Activated CD8-positive, alpha-beta memory T cell treated with anti-CD3 and anti-CD28 coated beads for 48 hours (primary cell): ENCODE data around the gene CSNK2A1.
"Not testable (repeated sequence)": the region's sequence is repeated elsewhere in the genome, so short reads cannot be mapped to it uniquely, and the experiment has no call there.

Experiments
- DNase-seq, 3 experiments: peaks; one replicate each; pipeline ENCODE4 v3.0.0-alpha.2; 2020; ENCODE audit warnings: low read depth in 2 of 3, low spot score in 2 of 3

The CSNK2A1 gene

DNA sequence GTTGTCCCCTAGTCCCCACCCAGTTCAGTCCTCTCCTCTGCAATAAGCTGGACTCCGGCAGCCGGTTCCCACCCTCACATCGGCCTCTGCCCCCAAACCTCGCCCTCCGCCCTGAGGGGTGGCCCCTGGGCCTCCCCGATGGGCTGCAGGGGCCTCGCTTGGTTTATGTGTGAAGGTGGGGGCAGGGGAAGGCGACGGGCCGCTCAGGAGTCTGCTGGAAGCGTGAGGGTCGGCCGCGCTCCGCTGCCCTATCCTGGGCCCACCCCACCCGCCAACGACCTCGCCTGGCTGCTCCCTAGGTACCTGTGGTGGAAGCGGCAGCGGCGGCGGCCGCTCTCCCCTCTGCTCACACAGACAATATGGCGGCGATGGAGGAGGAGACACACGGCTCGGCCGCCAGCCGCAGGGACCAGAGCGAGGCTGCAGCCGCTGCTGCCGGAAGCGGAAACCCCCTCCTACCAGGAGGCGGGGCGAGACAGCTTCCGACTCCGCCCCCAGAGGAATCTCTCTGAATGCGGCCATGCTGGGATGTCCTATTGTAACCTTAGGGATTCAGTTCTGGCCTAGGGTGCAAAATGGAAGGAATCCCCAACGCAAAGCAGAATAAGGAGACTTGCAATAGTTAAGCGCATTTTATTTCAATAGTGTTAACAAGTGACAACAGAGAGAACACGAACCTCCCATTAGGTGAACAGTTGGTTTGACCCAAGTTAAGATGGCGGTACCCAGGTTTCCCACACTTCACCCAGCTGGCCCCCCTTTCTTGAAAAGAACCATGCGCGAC, at the start of gene CSNK2A1:
TSS of gene CSNK2A1 (minus strand) at position 422 of the 784 bp plus-strand sequence. CDS start 35,239 bp downstream, outside the sequence.
- DNase-seq: peak; percentile 82 to 85 (median 84)

DNA sequence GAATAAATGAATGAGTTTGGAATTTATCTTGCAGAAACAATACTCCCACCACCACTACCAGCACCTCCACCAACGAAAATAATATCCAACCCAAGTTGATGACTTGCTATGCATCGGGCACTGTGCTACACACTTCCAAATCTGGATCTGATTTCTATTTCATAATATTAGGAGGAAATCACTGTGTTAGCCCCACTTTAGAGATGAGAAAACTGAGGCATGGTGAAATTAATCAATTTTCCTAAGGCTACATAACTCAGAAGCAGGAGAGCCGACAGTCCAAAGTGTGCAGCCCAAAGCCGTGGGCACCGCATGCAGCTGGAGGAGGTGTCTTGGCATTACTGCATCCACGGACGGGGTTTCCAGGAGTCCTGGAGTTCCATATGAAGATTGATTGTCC, 48.9 kb upstream of the CSNK2A1 start:
- no peak for DNase-seq

DNA sequence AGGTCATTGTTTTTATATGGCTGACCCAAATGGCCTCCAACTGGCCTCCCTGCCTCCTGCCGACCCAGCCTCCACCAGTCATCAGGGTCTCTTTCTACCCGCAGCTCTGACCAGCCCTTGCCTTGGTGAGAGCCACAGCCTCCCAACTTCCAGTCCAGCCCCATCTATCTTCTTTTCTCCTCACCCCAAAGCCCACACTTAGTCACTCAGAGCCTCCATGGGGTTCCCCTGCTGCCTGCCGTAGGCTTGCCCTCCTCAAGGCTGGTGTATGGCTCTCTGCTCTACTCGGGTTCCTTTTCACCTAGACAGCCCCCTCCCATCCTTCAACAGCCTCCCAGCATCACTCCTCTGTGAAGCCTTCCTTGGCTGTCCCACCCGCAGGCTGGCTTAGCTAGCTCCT, 48.4 kb upstream of the CSNK2A1 start:
- no peak for DNase-seq

DNA sequence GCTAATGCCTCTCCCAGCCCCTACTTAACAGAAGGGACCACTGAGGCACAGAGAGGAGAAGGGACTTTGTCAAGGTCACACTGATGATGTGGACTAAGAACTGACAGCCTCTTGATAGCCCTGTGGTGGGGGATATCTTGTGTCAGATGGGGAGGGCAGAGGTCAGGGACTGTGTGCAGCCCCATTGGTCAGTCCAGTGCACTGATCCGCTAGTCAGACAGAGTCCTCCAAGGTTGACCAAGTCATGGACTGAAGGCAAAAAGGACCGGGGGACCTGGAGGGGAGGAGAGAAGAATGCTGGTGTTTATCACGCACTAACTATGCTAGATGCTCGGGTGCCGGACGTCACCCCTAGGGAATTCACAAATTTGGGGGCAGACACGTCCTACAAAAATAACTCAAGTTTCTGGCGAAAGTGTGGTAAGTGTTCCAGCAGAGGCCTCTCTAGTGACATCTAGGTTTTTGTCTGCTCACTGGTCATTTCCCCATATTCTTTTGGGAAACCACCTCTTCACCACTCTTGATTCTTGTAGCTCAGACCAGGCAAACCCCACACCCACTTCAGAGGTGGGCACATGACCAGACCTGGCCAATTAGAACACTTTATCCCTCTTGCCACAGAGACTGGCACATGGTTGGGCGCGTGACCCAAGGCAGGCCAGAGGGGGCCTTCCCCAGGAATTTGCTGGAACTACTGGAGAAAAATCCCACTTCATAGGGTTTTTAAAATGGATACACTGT, 45.5 kb upstream of the CSNK2A1 start:
- DNase-seq: no peak

DNA sequence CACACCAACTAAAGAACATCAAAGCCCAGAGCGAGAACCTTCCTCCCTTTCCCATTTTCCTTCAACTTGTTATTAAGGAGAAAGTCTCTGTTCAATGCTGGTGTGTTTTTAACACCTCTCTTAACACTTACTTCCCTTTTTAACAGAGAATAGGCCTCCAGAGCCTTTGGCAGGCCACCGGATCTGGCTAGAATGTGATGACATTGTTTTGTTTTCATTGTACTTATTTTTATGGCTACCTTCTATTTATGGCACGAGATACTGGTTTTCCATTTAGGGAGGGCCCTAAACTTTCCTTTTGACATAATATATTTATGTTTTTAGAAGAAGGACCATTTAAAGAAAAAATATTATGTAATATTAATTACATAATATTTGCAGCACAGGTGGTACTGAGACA, 44.9 kb upstream of the CSNK2A1 start:
- DNase-seq: no peak

DNA sequence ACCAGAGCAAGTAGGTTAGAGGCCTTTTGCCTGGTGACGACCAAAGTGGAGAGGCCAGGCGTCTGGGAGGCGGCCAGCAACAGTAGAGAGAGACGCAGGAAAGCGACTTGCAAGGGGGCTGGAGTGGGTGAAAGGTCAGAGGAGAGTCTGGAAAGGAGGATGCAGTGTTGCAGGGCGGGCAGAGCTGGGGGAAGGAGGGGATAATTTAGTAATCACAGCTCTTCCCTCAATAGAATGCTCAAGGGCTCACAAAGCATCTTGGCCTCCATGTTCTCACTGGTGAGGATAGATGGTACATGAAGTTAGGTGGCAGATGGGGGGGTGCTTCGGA, 41.3 kb upstream of the CSNK2A1 start:
- DNase-seq: no peak

DNA sequence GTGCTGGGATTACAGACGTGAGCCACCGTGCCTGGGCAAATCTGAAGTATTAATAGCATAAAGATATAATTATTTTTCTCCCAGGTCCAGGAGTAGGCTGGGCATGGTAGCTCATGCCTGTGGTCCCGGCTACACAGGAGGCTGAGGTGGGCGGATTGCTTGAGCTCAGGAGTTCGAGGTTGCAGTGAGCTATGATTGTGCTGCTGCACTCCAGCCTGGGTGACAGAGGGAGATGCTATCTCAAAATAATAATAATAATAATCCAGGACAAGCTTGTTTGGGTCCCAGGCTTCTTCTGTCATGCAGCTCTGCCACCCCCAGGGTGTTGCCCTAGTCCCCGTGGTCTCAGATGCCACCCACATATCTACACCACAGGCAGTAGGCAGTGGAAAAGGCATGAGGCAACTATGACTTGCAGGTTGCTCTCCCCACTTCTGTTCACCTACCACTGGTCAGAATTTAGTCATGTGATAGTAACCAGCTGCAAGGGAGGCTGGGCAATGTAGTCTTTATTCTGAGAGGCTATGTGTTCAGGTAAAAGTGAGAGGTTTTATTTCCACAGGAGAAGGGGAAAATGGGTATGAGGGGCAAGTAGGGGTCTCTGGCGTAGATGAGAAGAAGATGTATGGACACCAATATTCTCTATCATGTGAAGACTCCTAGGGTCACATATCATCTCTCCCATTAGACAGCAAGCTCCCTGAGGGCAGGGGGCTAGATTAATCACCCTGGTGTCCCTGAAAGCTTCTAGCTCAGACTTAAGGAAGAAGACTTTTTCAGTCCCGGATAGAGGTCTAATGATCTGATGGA, 40.8 kb upstream of the CSNK2A1 start:
- no peak for DNase-seq

DNA sequence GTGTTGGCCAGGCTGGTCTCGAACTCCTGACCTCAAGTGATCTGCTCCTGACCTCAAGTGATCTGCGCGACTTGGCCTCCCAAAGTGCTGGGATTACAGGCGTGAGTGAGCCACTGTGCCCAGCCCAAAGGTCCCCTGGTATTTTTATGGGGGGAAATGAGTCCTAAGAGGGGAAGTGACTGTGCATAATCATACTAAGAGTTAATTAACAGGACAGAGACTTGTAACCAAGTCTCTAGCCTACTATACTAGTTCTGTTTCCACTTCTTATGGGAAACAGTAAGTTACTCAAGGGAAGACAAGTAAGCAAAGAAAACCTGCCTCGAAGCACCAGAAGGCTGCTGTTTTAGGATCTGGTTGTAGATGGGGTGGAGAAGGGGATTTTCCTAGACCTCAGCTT, 38.6 kb upstream of the CSNK2A1 start:
- DNase-seq: no peak

DNA sequence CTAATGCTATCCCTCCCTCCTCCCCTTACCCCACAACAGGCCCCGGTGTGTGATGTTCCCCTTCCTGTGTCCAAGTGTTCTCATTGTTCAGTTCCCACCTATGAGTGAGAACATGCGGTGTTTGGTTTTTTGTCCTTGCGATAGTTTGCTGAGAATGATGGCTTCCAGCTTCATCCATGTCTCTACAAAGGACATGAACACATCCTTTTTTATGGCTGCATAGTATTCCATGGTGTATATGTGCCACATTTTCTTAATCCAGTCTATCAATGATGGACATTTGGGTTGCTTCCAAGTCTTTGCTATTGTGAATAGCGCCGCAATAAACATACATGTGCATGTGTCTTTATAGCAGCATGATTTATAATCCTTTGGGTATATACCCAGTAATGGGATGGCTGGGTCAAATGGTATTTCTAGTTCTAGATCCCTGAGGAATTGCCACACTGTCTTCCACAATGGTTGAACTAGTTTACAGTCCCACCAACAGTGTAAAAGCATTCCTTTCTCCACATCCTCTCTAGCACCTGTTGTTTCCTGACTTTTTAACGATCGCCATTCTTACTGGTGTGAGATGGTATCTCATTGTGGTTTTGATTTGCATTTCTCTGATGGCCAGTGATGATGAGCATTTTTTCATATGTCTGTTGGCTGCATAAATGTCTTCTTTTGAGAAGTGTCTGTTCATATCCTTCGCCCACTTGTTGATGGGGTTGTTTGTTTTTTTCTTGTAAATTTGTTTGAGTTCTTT, 35.5 kb upstream of the CSNK2A1 start:
- not testable (repeated sequence) for DNase-seq

DNA sequence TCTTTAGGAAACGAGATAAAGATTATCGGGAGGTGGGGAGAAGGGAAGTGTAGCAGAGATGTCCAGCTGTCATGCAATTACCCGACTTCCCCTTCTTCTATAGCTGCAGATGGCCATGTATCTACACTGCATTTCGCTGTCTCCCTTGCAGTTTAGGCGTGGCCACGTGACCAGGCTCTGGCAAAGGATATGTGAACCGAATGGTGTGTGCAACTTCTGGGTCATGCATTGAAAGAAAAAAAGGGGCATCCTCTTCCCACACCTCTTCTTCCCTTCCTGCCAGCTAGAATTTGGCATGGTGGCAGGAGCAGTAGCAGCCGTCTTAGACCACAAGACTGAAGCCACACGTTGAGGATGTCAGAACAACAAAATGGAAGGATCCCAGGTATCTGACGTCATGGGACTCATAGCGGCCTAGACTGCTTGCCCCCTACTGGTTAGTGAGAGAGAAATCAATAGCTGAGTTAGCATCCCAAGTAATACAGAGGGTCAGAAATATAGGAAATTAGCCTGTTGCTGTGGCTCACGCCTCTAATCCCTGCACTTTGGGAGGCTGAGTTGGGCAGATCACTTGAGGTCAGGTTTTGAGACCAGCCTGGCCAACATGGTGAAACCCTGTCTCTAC, 33.7 kb upstream of the CSNK2A1 start:
- no peak for DNase-seq

DNA sequence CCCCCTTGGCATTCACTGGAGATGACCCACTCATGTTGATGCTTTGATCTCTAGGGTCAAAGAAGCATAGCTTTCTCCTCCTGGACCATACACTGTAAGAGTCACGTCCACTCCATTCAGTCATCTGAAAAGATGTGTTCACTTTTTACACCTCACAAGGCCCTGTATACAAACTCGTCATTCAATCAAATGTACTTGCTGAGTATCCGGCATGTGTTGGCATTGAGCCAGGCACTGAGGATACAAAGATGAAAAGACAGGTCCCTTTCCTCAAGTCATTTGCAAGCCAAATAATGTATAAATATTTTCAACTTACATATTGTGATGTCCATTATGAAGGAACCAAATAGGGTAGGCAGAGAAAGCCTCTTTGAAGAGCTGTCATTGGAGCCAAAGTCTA, 32.6 kb upstream of the CSNK2A1 start:
- no peak for DNase-seq

DNA sequence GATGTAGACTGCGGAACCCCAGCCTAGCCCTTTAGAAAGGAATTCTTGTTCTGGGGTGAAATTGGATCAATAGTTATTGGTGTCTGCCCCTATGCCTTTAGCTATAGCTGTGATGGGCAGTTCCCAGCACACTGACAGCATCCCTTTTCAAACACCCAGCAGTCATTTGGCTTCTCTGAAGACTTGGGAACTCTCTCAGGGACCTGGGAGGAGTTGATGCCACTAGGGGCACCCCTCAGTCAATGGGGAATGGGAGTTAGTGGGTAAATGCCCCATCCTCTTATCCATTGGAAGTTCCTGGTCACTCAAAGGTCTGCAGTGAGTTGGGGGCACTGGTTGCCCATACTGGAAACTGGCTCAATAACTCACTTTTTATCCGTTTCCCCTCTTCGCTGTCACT, 31.6 kb upstream of the CSNK2A1 start:
- no peak for DNase-seq

DNA sequence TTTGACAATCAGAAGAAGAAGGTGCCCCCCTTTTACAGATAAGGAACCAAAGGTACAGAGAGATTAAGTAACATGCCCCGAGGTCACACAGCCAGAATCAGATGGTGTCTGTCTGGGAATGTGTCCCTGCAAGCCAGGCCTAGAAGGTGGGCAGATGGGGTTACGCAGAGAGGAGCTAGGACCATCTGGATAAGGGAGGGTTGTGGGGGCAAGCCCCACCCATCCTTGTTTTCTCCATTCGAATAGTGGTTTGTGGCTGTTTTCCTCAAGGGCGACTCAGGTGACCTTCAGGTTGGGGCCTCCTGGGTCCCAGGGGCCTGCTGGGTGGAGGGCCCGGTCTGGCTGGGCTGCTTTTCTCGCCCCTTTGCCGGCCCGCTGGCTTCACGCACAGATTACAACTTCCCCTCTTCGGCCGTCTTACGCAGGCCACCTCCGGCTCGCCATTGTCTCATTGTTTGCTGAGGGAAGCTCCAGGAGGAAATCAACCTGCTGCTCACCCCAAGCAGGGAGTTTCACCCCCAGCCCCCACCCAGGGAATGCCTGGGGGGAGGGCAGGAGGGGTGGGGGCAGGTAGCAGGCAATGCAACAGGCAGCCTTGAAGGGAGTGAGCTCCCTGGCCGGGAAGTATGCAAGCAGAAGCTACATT, 30.8 kb upstream of the CSNK2A1 start:
- DNase-seq: no peak

DNA sequence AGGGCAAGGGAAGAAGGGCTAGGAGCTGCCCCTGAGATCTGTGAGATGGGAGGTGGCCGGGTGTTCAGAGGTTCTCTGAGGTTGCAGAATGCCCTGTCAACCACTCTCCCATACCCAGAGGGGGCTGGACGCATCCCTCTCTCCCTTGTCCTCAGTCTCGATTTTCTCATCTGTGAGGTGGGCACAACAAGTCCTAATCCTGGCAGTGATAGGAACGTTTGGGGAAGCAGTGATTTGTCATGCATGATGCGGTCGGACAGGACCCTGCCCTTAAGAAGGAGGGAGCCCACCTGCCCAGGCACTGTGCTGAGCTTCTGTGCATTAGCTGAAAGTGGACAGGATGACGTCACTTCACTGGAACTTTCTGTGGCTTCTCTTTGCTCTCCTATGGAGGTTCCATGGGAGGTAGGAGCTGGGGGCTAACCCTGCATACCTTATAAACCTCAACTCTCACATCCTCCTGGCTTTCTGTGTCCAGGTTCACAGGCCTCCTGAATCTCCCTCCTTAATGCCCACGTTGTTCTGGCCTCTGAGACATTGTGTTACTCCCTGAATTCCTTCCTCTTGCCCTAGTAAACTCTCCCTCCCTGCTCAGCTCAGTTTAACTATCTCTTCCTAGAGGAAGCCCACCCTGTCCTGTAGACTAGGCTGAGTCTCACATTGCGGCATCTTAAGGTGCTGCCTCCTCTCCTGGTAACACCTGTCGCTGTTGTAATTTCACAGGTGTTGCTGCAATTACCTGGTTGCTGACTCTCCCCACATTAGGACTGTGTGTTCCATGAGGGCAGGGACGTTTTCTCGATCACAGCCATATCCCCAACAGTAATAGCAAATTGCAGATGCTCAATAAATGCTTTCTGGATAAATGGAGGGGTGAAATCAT, 30.1 kb upstream of the CSNK2A1 start:
- no peak for DNase-seq

DNA sequence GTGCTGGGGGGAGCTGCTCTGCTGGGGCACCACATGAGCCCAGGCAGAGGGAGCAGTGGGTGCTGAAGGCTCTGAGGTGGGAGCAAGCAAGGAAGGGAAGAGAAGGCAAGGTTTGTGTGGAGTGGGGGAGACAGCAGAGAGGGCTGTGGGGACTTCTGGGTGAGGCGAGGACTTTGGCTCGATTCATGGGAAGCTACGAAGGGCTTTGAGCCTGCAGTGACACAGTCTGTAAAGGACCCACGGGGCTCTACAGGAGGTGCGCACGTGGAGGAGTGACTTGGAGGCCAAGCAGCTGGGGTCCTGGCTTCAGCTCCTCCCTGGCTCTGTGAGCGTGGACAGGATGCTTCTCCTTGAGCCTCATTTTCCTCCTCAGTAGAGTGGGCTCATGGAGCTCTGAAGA, 29.1 kb upstream of the CSNK2A1 start:
- no peak for DNase-seq

DNA sequence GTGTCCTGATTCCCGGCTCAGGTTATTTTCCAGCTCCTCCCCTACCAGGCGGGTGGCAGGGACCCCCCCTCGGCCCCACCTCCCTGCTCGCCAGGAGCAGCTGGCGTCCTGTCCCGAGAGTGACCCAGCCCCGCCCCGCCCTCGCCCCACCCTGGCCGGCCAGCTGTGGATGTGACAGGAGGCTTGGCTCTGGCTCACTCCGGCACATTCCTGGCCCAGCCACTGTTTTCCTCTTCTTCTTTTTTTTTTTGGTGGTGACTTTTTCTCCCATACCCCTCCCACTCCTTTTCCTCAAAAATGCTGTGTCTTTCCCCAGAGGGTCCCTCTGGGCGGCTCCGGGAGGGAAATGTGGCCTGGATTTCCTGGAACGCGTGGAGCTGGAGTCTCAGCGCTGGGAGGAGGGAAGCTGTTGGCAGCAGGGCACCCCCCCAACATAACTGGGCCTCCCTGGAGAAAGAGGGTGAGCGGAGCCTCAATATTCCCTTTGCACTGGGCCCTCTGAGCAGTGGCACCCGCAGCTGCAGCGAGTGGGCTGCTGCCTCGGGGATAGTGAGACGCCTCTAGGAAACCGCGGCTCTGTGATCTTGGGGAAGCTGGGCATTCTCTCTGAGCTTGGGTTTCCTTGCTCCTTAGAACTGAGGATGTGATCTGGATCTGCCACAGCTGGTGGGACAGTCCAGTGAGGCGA, 28.3 kb upstream of the CSNK2A1 start:
- no peak for DNase-seq

DNA sequence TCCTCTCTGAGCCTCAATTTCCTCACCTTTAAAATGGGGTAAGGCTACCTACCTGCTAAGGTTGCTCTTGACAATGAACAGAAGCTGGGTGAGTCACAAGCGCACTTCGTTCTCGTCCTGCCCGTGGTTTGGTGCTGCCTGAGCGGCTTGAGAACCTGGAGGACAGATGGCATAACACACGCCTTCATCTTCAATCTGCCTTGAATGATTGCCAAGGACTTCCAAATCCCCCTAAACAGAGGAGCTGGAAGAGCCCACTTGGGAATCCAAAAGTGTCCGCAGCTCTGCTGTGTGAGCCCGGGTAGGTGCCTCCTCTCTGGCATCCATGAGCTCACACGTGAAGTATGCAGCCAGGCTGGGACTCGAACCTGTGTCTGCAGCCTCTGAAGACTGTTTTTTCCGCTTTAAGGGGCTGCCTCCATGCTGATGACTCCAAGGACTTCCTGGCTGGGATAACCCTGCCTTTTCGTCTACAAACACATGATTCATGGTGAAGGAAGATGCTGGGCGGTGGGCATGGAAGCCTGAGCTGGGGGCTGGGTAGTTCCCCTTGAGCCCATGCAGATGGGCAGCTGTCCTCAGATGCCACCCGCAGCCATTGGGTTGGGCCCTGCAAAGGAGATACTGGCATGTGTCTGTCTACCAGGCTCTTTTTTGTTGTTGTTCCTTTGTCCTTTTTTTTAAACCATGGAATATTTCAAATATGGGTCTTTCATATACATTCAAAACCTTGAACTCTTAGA, 25.3 kb upstream of the CSNK2A1 start:
- no peak for DNase-seq

DNA sequence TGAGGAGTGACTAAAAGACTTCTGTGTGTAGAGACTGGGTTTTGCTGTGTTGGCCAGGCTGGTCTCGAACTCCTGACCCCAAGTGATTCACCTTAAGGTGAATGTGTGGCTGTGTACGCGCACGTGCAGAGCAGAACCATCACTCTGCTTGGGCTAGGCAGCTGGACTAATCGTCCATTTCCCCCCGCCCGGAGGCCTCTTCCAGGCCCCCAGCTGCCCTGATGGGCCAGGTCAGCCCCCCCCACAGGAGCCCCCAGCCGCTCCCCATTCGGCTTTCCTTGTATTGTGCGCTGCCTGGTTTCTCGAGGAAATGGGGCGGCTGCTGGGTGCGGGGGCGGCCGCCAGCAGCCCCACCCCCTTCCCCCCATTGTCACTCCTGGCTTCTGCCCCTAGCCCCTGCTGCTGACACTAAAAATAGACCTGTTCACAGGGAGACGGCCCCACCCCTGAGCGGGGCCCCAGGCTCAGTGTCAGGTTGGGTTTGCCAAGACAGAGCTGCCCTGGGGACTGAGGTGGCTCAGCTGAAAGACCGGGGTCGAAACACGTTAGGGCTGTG, 24.6 kb upstream of the CSNK2A1 start:
- no peak for DNase-seq
